ENCODE results near the gene RTN4RL2. TPM values are rescaled to one million over a fixed set of nuclear protein-coding genes. Genes with fewer than 3 reads are reported as not detected.

RTN4RL2 gene
- total and polyA plus RNA-seq, 10 of the 15 experiments (the other 5 are each of a cell fraction or from before 2014, with no cell fraction given): 0.14 to 1.1 (median 0.52) TPM; not detected in 4

DNA sequence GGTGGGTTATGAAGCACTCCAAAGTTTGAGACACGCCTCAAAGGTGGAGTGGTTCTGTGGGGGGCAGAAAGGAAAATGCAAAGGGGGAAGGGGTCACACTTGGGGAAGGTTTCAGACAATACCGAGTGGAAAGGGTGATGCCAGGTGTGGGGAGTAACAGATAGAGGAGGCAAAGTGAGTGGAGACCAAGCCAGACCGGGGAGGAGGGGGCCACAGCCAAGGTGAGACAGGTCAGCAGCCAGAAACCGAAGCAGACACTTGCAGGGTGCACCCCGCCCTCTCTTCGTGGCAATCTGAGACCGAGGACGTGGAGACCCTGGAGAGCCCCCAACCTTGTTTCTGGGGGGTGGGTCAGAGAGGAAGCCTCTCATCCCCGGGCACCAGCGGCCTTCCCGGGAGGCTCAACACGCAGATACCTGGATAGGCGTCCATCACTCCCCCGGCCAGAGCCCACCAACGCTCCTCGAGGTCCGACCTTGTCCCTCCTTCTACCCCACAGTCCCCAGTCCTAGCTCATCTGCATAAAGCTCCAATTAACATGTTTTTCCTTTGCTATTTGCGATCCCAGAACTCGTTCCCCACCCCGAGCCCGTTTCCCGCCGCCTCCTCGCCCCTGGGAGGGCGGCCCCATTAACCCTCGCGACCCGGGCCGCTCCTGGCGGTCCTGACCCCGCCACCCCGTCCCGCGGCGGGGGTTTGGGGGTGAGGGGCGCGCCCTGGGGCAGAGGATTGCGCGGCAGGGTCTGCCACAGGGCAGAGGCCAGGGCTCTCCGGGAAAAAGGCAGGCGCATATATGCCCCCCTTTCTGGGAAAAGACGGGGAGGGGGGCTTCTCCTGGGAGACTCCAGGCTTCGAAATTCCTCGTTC lies 21.8 kb downstream of the RTN4RL2 start:
- intact Hi-C loops (cut with micrococcal nuclease; ENCODE audit: unreplicated experiment): no loop called here

More for the DNA sequence above, 21.8 kb downstream of the RTN4RL2 start:
- H4K20me1 ChIP-seq (ENCODE audit: control insufficient read depth, insufficient read depth): no peaks in the 10 kb centered on the region
- RAD21 ChIA-PET (ENCODE audit: unreplicated experiment): interaction anchor here (0.6 to 5.4 kb wide), 5 partner anchors 18 to 159 kb away, joined by 3 to 79 read pairs (median 3); no protein-coding TSS in a partner anchor
- CTCF ChIA-PET: interaction anchor here (0.8 to 9.4 kb wide), 12 partner anchors 9 to 159 kb away, joined by 3 to 321 read pairs (median 18); partner anchors contain the start of genes RTN4RL2, SLC43A1 and TIMM10
- H3K27ac ChIP-seq (ENCODE audit: control insufficient read depth, insufficient read depth): no peak overlapping the region
- BruUV-seq (replicated peaks): no TSS peak
- peaks cover 2 to 3% of the 10 kb centered on the region in 2 experiments; a peak in 2 of 4 replicates for H3K36me3 ChIP-seq (ENCODE audit: control insufficient read depth in 2 of 2, insufficient read depth in 2 of 2, low read length in 1 of 2)
- no peak overlapping the region for H3K9ac ChIP-seq (ENCODE audit: control insufficient read depth, insufficient read depth, low read length)
- no peak overlapping the region for H3K4me2 ChIP-seq (ENCODE audit: control insufficient read depth, insufficient read depth)
- TF ChIP-seq, protein P1, sequence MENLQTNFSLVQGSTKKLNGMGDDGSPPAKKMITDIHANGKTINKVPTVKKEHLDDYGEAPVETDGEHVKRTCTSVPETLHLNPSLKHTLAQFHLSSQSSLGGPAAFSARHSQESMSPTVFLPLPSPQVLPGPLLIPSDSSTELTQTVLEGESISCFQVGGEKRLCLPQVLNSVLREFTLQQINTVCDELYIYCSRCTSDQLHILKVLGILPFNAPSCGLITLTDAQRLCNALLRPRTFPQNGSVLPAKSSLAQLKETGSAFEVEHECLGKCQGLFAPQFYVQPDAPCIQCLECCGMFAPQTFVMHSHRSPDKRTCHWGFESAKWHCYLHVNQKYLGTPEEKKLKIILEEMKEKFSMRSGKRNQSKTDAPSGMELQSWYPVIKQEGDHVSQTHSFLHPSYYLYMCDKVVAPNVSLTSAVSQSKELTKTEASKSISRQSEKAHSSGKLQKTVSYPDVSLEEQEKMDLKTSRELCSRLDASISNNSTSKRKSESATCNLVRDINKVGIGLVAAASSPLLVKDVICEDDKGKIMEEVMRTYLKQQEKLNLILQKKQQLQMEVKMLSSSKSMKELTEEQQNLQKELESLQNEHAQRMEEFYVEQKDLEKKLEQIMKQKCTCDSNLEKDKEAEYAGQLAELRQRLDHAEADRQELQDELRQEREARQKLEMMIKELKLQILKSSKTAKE (IDR thresholded peaks at IDR 0.05; ENCODE audit: low read depth, poor library complexity, severe bottlenecking): no peak
- TF ChIP-seq MXI1 (IDR thresholded peaks at IDR 0.05; ENCODE audit: low read depth, low read length) (no peak), MEF2B (IDR thresholded peaks at IDR 0.05; ENCODE audit: partially characterized antibody, poor library complexity, severe bottlenecking) (no peak), RAD21 (IDR thresholded peaks at IDR 0.05; ENCODE audit: insufficient read depth, low read depth, low read length) (no peak), PAX8 (IDR thresholded peaks at IDR 0.05) (no peak), ESRRA (IDR thresholded peaks at IDR 0.05; ENCODE audit: low read length) (no peak), NFXL1 (IDR thresholded peaks at IDR 0.05; ENCODE audit: borderline replicate concordance) (no peak), EP300 (IDR thresholded peaks at IDR 0.05; ENCODE audit: borderline replicate concordance in 1 of 2, control insufficient read depth in 1 of 2, low read depth in 2 of 2, low read length in 2 of 2) (no peak), ASH2L (IDR thresholded peaks at IDR 0.05; ENCODE audit: borderline replicate concordance, low read depth) (no peak), CHD4 (IDR thresholded peaks at IDR 0.05) (no peak), NFYB (IDR thresholded peaks at IDR 0.05; ENCODE audit: insufficient read depth, low read depth, low read length) (no peak)
- TF ChIP-seq, protein P2, sequence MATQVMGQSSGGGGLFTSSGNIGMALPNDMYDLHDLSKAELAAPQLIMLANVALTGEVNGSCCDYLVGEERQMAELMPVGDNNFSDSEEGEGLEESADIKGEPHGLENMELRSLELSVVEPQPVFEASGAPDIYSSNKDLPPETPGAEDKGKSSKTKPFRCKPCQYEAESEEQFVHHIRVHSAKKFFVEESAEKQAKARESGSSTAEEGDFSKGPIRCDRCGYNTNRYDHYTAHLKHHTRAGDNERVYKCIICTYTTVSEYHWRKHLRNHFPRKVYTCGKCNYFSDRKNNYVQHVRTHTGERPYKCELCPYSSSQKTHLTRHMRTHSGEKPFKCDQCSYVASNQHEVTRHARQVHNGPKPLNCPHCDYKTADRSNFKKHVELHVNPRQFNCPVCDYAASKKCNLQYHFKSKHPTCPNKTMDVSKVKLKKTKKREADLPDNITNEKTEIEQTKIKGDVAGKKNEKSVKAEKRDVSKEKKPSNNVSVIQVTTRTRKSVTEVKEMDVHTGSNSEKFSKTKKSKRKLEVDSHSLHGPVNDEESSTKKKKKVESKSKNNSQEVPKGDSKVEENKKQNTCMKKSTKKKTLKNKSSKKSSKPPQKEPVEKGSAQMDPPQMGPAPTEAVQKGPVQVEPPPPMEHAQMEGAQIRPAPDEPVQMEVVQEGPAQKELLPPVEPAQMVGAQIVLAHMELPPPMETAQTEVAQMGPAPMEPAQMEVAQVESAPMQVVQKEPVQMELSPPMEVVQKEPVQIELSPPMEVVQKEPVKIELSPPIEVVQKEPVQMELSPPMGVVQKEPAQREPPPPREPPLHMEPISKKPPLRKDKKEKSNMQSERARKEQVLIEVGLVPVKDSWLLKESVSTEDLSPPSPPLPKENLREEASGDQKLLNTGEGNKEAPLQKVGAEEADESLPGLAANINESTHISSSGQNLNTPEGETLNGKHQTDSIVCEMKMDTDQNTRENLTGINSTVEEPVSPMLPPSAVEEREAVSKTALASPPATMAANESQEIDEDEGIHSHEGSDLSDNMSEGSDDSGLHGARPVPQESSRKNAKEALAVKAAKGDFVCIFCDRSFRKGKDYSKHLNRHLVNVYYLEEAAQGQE (IDR thresholded peaks at IDR 0.05; ENCODE audit: low read depth, low read length): no peak
- SMC1A ChIA-PET (ENCODE audit: uncharacterized antibody, unreplicated experiment): interaction anchor here (1.8 to 7.9 kb wide), 2 partner anchors 24 to 44 kb away, joined by 7 to 95 read pairs; no protein-coding TSS in a partner anchor
- no peak overlapping the region for H3K4me3 ChIP-seq
- H3K79me2 ChIP-seq (ENCODE audit: control insufficient read depth, insufficient read depth, low read length): no peaks in the 10 kb centered on the region
- H2AFZ ChIP-seq (ENCODE audit: control insufficient read depth, low read depth, low read length): no peak overlapping the region
- ATAC-seq: no peak
- FAIRE-seq: no peak
- DNase-seq (ENCODE audit: low read depth, low spot score): no peak
- POLR2A ChIA-PET: no interaction called here
- no peaks in the 10 kb centered on the region for H3K9me3 ChIP-seq (replicated peaks; ENCODE audit: control insufficient read depth, insufficient read depth, low read length)
- H3K27me3 ChIP-seq (replicated peaks in 1 of 2; ENCODE audit: control insufficient read depth in 2 of 2, insufficient read depth in 2 of 2, low read length in 1 of 2): no peaks in the 10 kb centered on the region
- in situ Hi-C loops (cut with MboI): loop anchor here (5.0 to 25.0 kb wide), 2 partner anchors 135 to 645 kb away; no protein-coding TSS in a partner anchor
- peaks cover 13% of the 10 kb centered on the region for H3K4me1 ChIP-seq (ENCODE audit: control insufficient read depth, insufficient read depth, low read length)
- WGBS (ENCODE audit: insufficient coverage, insufficient replicate concordance, low lambda C conversion rate, missing lambda C conversion rate): 68% methylated on average over 33 of the region's 44 CpGs

Measured in GM12878 (cell line).